HepG2 (cell line): ENCODE data around the gene GPATCH8. TPM values are rescaled to one million over a fixed set of nuclear protein-coding genes. Genes with fewer than 3 reads are reported as not detected.

Source experiments
- ATAC-seq: fragments of 200-7000 bp; cut with Tn5 transposase; 3 replicates; pipeline ENCODE4 v1.9.1; 2020; ENCODE audit warnings: mild to moderate bottlenecking, moderate library complexity
- BruUV-seq: library from RNA; stranded (reverse); fragments of 400-500 nt; replicated peaks from 2 replicates; lab custom pipeline; 2021; lab: Mats Ljungman, UMichigan
- CTCF ChIA-PET: fragments of 300-600 bp; formaldehyde crosslinking; extraction: SDS; loops from one replicate; lab custom pipeline; 2021; ENCODE audit warnings: low total read pairs, inconsistent platforms, low intra/inter-chr PET ratio; lab: Yijun Ruan, JAX
- POLR2A ChIA-PET: fragments of 350-600 bp; sonication (Branson Sonifier 250); formaldehyde crosslinking; loops from one replicate; lab custom pipeline; 2020; ENCODE audit warnings: antibody characterized with exemption, inconsistent platforms; lab: Yijun Ruan, JAX
- DNase-seq: peaks from one replicate; pipeline ENCODE4 v3.0.0-alpha.2; 2015; ENCODE audit warnings: low spot score
- FAIRE-seq: peaks from 3 replicates; lab custom pipeline; 2011; peaks lifted over from hg19 to GRCh38; lab: Jason Lieb, UNC
- H2AFZ ChIP-seq: one replicate; pipeline ENCODE4 v1.6.1; 2011; ENCODE audit warnings: low read length, inconsistent platforms
- H3K27ac ChIP-seq: fragments of 300-600 bp; 3 replicates; pipeline ENCODE4 v1.8.0; 2011; ENCODE audit warnings: mixed run types, mild to moderate bottlenecking, mixed read lengths, low read length, inconsistent platforms; ENCODE audit not compliant: insufficient read depth; ENCODE audit errors: extremely low read length
- H3K27me3 ChIP-seq, 2 experiments: fragments of 200-600 bp in 1 of 2; 2 replicates in 1 of 2; 3 replicates in 1 of 2; pipeline versions ENCODE4 v1.6.0 to v1.8.0; 2011; ENCODE audit warnings: low read length in 2 of 2, mild to moderate bottlenecking in 2 of 2, moderate library complexity in 2 of 2, inconsistent platforms in 1 of 2; ENCODE audit not compliant: insufficient read depth in 2 of 2, control insufficient read depth in 1 of 2
- H3K36me3 ChIP-seq, 2 experiments: fragments of 200-600 bp in 1 of 2; replicated peaks in 1 of 2; 2 replicates in 1 of 2; 3 replicates in 1 of 2; pipeline versions ENCODE4 v1.5.1 to v1.8.0; 2011; ENCODE audit warnings: low read length in 2 of 2, inconsistent platforms in 1 of 2; ENCODE audit not compliant: insufficient read depth in 2 of 2, control insufficient read depth in 1 of 2
- H3K4me1 ChIP-seq: 2 replicates; pipeline ENCODE4 v1.5.1; 2012; ENCODE audit warnings: low read length, inconsistent platforms; ENCODE audit not compliant: insufficient read depth
- H3K4me2 ChIP-seq: 2 replicates; pipeline ENCODE4 v1.6.0; 2011; ENCODE audit warnings: low read depth, low read length, inconsistent platforms
- H3K4me3 ChIP-seq, 3 experiments: fragments of 200-600 bp in 1 of 3; sonication (generic), shearing (Covaris generic) in 1 of 3; replicated peaks in 1 of 3; 2 replicates each; pipeline ENCODE4 v1.5.1; 2011 to 2016; ENCODE audit warnings: low read length in 3 of 3, inconsistent platforms in 2 of 3, low read depth in 2 of 3, mild to moderate bottlenecking in 2 of 3, control low read depth in 1 of 3, mixed read lengths in 1 of 3; ENCODE audit not compliant: insufficient read depth in 1 of 3
- H3K79me2 ChIP-seq: one replicate; pipeline ENCODE4 v1.6.1; 2011; ENCODE audit warnings: low read length, inconsistent platforms; ENCODE audit not compliant: insufficient read depth
- H3K9ac ChIP-seq: 2 replicates; pipeline ENCODE4 v1.6.0; 2011; ENCODE audit warnings: mild to moderate bottlenecking, low read depth, low read length, inconsistent platforms; ENCODE audit not compliant: insufficient read depth
- H3K9me3 ChIP-seq: 2 replicates; pipeline ENCODE4 v1.5.1; 2012; ENCODE audit warnings: mild to moderate bottlenecking, low read length
- H4K20me1 ChIP-seq: 2 replicates; pipeline ENCODE4 v1.6.0; 2011; ENCODE audit warnings: inconsistent platforms, mild to moderate bottlenecking, low read length, moderate library complexity; ENCODE audit not compliant: insufficient read depth
- RXRB ChIP-seq: IDR thresholded peaks from 2 replicates; pipeline ENCODE4 v1.6.1; 2016; ENCODE audit warnings: borderline replicate concordance, missing genetic modification reagents, missing compliant biosample characterization
- ZNF296 ChIP-seq: sonication (generic); formaldehyde crosslinking; conservative IDR thresholded peaks from 2 replicates; pipeline ENCODE4 v1.5.0; 2020; ENCODE audit warnings: mild to moderate bottlenecking, missing genetic modification reagents
- WGBS: methylation state at CpG from one replicate; pipeline ENCODE4 v1.1.6; 2017; ENCODE audit warnings: low lambda C conversion rate; 5-methylcytosine and 5-hydroxymethylcytosine counted together
- in situ Hi-C: cut with HindIII; loops from 2 replicates; pipeline ENCODE4 v1.10.0; 2017; ENCODE audit warnings: low pct_unique_long_range_greater_than_20kb; ENCODE audit not compliant: extremely low pct_ligation_motif_present
- intact Hi-C: fragments of 100-400 bp; cut with micrococcal nuclease; formaldehyde crosslinking; loops from one replicate; pipeline ENCODE4 v1.10.0; 2022; ENCODE audit not compliant: unreplicated experiment
- polyA plus RNA-seq, 8 experiments: library from polyadenylated mRNA; depleted of rRNA in 3 of 8; stranded (reverse) in 7 of 8; unstranded in 1 of 8; fragments of >200 nt; fragmentation: Illumina TruSeq in 4 of 8; extraction: Trizol in 4 of 8; gene quantifications; 2 replicates each; pipeline versions ENCODE4 v1.2.1 to v1.2.3, GENCODE V29; 2011 to 2016; ENCODE audit warnings: low read depth in 4 of 8, missing spikeins in 1 of 8, mixed read lengths in 1 of 8; ENCODE audit not compliant: insufficient read depth in 1 of 8
- total RNA-seq, 5 experiments: library from RNA; depleted of rRNA; stranded (reverse); fragments of >200 nt; fragmentation: Illumina TruSeq; extraction: Trizol; gene quantifications; 2 replicates each; pipeline ENCODE4 v1.2.3, GENCODE V29; 2016; ENCODE audit warnings: low read depth in 1 of 5
- TF ChIP-seq, protein P1 (sequence below): sonication (generic); formaldehyde crosslinking; IDR thresholded peaks from 2 replicates; pipeline ENCODE4 v1.8.0; 2022; ENCODE audit warnings: mild to moderate bottlenecking, missing genetic modification reagents; ENCODE audit not compliant: insufficient replicate concordance
- TF ChIP-seq, protein P2 (sequence below): sonication (generic); formaldehyde crosslinking; IDR thresholded peaks from 2 replicates; pipeline ENCODE4 v1.4.0; 2020; ENCODE audit warnings: missing genetic modification reagents, borderline replicate concordance

GPATCH8 gene
- total and polyA plus RNA-seq, 2 of the 13 experiments (the other 11 are each of a cell fraction or from before 2014, with no cell fraction given) = 20.7 to 21.5 TPM

DNA sequence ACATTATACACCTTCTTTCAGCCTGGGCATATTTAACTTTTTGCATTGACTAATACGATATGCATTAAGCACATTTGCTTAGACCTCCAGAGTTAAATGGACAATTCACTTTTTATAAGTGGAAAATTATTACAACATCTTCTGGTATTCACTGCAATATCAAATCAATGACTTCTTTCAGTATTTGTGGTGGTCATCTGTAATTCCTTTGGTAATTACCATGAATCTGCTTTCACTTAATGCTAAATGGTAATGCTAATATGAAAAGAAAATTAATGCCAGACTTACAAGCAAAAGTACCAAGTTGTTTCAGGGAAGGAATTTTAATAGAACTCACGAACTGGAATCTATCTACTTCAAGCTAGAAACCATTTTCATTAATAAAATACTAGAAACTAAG is 6.4 kb downstream of the GPATCH8 start:
- POLR2A ChIA-PET = no interaction called here
- H4K20me1 ChIP-seq = peaks cover 67% of the 10 kb centered on the region
- H3K4me2 ChIP-seq = no peak overlapping the region
- TF ChIP-seq ZNF296 (CRISPR knock-in tag) (no peak), RXRB (no peak)
- TF ChIP-seq, protein P1, sequence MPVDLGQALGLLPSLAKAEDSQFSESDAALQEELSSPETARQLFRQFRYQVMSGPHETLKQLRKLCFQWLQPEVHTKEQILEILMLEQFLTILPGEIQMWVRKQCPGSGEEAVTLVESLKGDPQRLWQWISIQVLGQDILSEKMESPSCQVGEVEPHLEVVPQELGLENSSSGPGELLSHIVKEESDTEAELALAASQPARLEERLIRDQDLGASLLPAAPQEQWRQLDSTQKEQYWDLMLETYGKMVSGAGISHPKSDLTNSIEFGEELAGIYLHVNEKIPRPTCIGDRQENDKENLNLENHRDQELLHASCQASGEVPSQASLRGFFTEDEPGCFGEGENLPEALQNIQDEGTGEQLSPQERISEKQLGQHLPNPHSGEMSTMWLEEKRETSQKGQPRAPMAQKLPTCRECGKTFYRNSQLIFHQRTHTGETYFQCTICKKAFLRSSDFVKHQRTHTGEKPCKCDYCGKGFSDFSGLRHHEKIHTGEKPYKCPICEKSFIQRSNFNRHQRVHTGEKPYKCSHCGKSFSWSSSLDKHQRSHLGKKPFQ (CRISPR knock-in tag) = no peak
- TF ChIP-seq, protein P2, sequence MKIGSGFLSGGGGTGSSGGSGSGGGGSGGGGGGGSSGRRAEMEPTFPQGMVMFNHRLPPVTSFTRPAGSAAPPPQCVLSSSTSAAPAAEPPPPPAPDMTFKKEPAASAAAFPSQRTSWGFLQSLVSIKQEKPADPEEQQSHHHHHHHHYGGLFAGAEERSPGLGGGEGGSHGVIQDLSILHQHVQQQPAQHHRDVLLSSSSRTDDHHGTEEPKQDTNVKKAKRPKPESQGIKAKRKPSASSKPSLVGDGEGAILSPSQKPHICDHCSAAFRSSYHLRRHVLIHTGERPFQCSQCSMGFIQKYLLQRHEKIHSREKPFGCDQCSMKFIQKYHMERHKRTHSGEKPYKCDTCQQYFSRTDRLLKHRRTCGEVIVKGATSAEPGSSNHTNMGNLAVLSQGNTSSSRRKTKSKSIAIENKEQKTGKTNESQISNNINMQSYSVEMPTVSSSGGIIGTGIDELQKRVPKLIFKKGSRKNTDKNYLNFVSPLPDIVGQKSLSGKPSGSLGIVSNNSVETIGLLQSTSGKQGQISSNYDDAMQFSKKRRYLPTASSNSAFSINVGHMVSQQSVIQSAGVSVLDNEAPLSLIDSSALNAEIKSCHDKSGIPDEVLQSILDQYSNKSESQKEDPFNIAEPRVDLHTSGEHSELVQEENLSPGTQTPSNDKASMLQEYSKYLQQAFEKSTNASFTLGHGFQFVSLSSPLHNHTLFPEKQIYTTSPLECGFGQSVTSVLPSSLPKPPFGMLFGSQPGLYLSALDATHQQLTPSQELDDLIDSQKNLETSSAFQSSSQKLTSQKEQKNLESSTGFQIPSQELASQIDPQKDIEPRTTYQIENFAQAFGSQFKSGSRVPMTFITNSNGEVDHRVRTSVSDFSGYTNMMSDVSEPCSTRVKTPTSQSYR (CRISPR knock-in tag) = no peak
- TF ChIP-seq, all 625 proteins: peak for 0
- FAIRE-seq (no peak), ATAC-seq (no peak), DNase-seq (no peak)
- Histone ChIP-seq H3K27ac (no peak overlapping the region), H3K79me2 (peaks cover 95% of the 10 kb centered on the region), H3K36me3 (peaks cover 0 to 1% of the 10 kb centered on the region in 2 experiments; a peak in 1 of 5 replicates), H3K27me3 (no peaks in the 10 kb centered on the region), H2AFZ (no peak overlapping the region), H3K4me3 (no peak overlapping the region), H3K4me1 (peaks cover 53% of the 10 kb centered on the region), H3K9ac (no peak overlapping the region), H3K9me3 (no peaks in the 10 kb centered on the region)
- 96% methylated on average over 2 of the region's 2 CpGs for WGBS
- in situ Hi-C loops (no loop called here), intact Hi-C loops (no loop called here)
- no TSS peak for BruUV-seq
- CTCF ChIA-PET = no interaction called here
